Measurements from ENCODE around the gene ABAT. TPM values are rescaled to one million over a fixed set of nuclear protein-coding genes. Genes with fewer than 3 reads are reported as not detected.

Gene ABAT
- total and polyA plus RNA-seq, 7 donors = 0.55 to 1.7 (median 0.79) TPM

GRCh38 chr16:8822403-8822802 lies 148.0 kb downstream of the ABAT start:
- Histone ChIP-seq H3K36me3 (ENCODE audit: insufficient read depth in 1 of 2, low read depth in 1 of 2) (peaks cover 0 to 63% of the 10 kb centered on the region in 2 donors), H3K27me3 (ENCODE audit: insufficient read depth in 3 of 3, low read length in 2 of 3) (no peaks in the 10 kb centered on the region), H3K9me3 (no peaks in the 10 kb centered on the region), H3K4me1 (no peaks in the 10 kb centered on the region), H3K27ac (no peak overlapping the region), H3K4me3 (no peak overlapping the region)
- DNase-seq = no peak
- no peak for ATAC-seq
- WGBS, 3 donors = 93 to 96% (median 96%) methylated on average over 3 of the region's 3 CpGs
- TF ChIP-seq CTCF (IDR thresholded peaks at IDR 0.05) = no peak
- intact Hi-C loops (cut with DNase I) = no loop called here

- WGBS, 3 donors = 61 to 94% (median 75%) methylated on average over 3 of the region's 3 CpGs
- no peaks in the 10 kb centered on the region for H3K4me1 ChIP-seq
- no peak overlapping the region for H3K27ac ChIP-seq
- H3K27me3 ChIP-seq (ENCODE audit: insufficient read depth in 3 of 3, low read length in 2 of 3) = no peaks in the 10 kb centered on the region
- no peak for TF ChIP-seq CTCF (IDR thresholded peaks at IDR 0.05)
- ATAC-seq = no peak
- no peak for DNase-seq
- H3K9me3 ChIP-seq = no peaks in the 10 kb centered on the region
- H3K4me3 ChIP-seq = no peak overlapping the region
- H3K36me3 ChIP-seq (ENCODE audit: insufficient read depth in 1 of 2, low read depth in 1 of 2) = peaks cover 5 to 49% of the 10 kb centered on the region in 2 donors
- intact Hi-C loops (cut with DNase I) = no loop called here
Measured at GRCh38 chr16:8826278-8826879, 152.0 kb downstream of the ABAT start.

GRCh38 chr16:8828541-8829165 lies 154.2 kb downstream of the ABAT start:
- Histone ChIP-seq H3K36me3 (ENCODE audit: insufficient read depth in 1 of 2, low read depth in 1 of 2) (peaks cover 5 to 49% of the 10 kb centered on the region in 2 donors), H3K27ac (no peak overlapping the region), H3K9me3 (no peaks in the 10 kb centered on the region), H3K4me3 (no peak overlapping the region), H3K4me1 (no peaks in the 10 kb centered on the region), H3K27me3 (ENCODE audit: insufficient read depth in 3 of 3, low read length in 2 of 3) (no peaks in the 10 kb centered on the region)
- TF ChIP-seq CTCF (IDR thresholded peaks at IDR 0.05) = no peak
- ATAC-seq = no peak
- DNase-seq = no peak
- 94 to 96% (median 95%) methylated on average over 8 of the region's 8 CpGs for WGBS, 3 donors
- intact Hi-C loops (cut with DNase I) = no loop called here

GRCh38 chr16:8831450-8831849 lies 157.0 kb downstream of the ABAT start:
- Histone ChIP-seq H3K36me3 (ENCODE audit: insufficient read depth in 1 of 2, low read depth in 1 of 2) (peaks cover 5 to 33% of the 10 kb centered on the region in 2 donors), H3K27me3 (ENCODE audit: insufficient read depth in 3 of 3, low read length in 2 of 3) (no peaks in the 10 kb centered on the region), H3K27ac (no peak overlapping the region), H3K9me3 (no peaks in the 10 kb centered on the region), H3K4me1 (no peaks in the 10 kb centered on the region), H3K4me3 (no peak overlapping the region)
- no peak for TF ChIP-seq CTCF (IDR thresholded peaks at IDR 0.05)
- no peak for DNase-seq
- intact Hi-C loops (cut with DNase I) = no loop called here
- peak in 1 of 4 donors; percentile 16 for ATAC-seq
- WGBS, 3 donors = 87 to 90% (median 88%) methylated on average over 9 of the region's 9 CpGs
